Caco-2 (cell line): Measurements from ENCODE around the gene KRTAP5-3. TPM values are rescaled to one million over a fixed set of nuclear protein-coding genes. Genes with fewer than 3 reads are reported as not detected.
A peak's percentile ranks its signal among the peaks of the same experiment; 100 is the strongest.

ENCODE experiments used
- BruUV-seq: library from RNA; stranded (reverse); fragments of 400-500 nt; replicated peaks from 2 replicates; lab custom pipeline; 2021; lab: Mats Ljungman, UMichigan
- CTCF ChIA-PET: fragments of 300-600 bp; sonication (Branson Sonifier 250); formaldehyde crosslinking; loops from one replicate; lab custom pipeline; 2022; ENCODE audit warnings: antibody characterized with exemption; lab: Charles Lee
- POLR2A ChIA-PET: fragments of 300-600 bp; sonication (Branson Sonifier 250); formaldehyde crosslinking; loops from one replicate; lab custom pipeline; 2022; ENCODE audit warnings: antibody characterized with exemption; lab: Charles Lee
- DNase-seq, 2 experiments: peaks; one replicate each; pipeline versions ENCODE4 v3.0.0 to v3.0.0-alpha.2; 2020 to 2022
- H3K27me3 ChIP-seq: replicated peaks from 2 replicates; pipeline ENCODE4 v1.6.0; 2011; ENCODE audit warnings: low read length; ENCODE audit not compliant: control insufficient read depth, insufficient read depth
- H3K36me3 ChIP-seq: 2 replicates; pipeline ENCODE4 v1.5.1; 2011; ENCODE audit warnings: low read length; ENCODE audit not compliant: control insufficient read depth, insufficient read depth
- H3K4me1 ChIP-seq: fragments of 250-450 bp; sonication (Bioruptor Pico); 2 replicates; pipeline ENCODE4 v1.5.1; 2020; ENCODE audit warnings: mild to moderate bottlenecking
- H3K4me3 ChIP-seq: 2 replicates; pipeline ENCODE4 v1.5.1; 2011; ENCODE audit warnings: low read depth, mild to moderate bottlenecking, control low read depth, low read length
- H3K9me3 ChIP-seq: fragments of 250-450 bp; sonication (Bioruptor Pico); 2 replicates; pipeline ENCODE4 v1.5.1; 2020; ENCODE audit warnings: mild to moderate bottlenecking, moderate library complexity
- H3K27ac Mint-ChIP-seq: one replicate; pipeline ENCODE4 v1.8.0; 2022; ENCODE audit warnings: mixed read lengths; ENCODE audit not compliant: unreplicated experiment
- H3K27me3 Mint-ChIP-seq: one replicate; pipeline ENCODE4 v1.8.0; 2022; ENCODE audit warnings: mixed read lengths; ENCODE audit not compliant: insufficient read depth, unreplicated experiment
- H3K36me3 Mint-ChIP-seq: one replicate; pipeline ENCODE4 v1.8.0; 2022; ENCODE audit warnings: mild to moderate bottlenecking, mixed read lengths; ENCODE audit not compliant: insufficient read depth, unreplicated experiment
- H3K4me1 Mint-ChIP-seq: one replicate; pipeline ENCODE4 v1.8.0; 2022; ENCODE audit warnings: low read depth, mixed read lengths; ENCODE audit not compliant: unreplicated experiment
- H3K4me3 Mint-ChIP-seq: one replicate; pipeline ENCODE4 v1.8.0; 2022; ENCODE audit warnings: mild to moderate bottlenecking, moderate library complexity, mixed read lengths; ENCODE audit not compliant: unreplicated experiment
- H3K9me3 Mint-ChIP-seq: one replicate; pipeline ENCODE4 v1.8.0; 2022; ENCODE audit warnings: mixed read lengths; ENCODE audit not compliant: unreplicated experiment
- intact Hi-C: fragments of 100-400 bp; cut with micrococcal nuclease; formaldehyde crosslinking; loops from one replicate; pipeline ENCODE4 v1.10.0; 2022; ENCODE audit not compliant: unreplicated experiment
- total RNA-seq: library from RNA; stranded (reverse); gene quantifications from 2 replicates; pipeline ENCODE4 v1.2.3, GENCODE V29; 2022
- TF ChIP-seq, protein P1 (sequence below), 2 experiments: fragments of 200-600 bp in 1 of 2; IDR thresholded peaks; 1 replicate in 1 of 2; 2 replicates in 1 of 2; pipeline versions ENCODE4 v1.5.1 to v1.8.0; 2011 to 2022; ENCODE audit warnings: antibody characterized with exemption in 1 of 2, control low read depth in 1 of 2, inconsistent platforms in 1 of 2, low read depth in 1 of 2, low read length in 1 of 2, mild to moderate bottlenecking in 1 of 2, moderate library complexity in 1 of 2; ENCODE audit not compliant: insufficient read depth in 1 of 2, severe bottlenecking in 1 of 2, unreplicated experiment in 1 of 2

KRTAP5-3 gene
- total RNA-seq, 1 experiment from 2014 or later = not detected

DNA sequence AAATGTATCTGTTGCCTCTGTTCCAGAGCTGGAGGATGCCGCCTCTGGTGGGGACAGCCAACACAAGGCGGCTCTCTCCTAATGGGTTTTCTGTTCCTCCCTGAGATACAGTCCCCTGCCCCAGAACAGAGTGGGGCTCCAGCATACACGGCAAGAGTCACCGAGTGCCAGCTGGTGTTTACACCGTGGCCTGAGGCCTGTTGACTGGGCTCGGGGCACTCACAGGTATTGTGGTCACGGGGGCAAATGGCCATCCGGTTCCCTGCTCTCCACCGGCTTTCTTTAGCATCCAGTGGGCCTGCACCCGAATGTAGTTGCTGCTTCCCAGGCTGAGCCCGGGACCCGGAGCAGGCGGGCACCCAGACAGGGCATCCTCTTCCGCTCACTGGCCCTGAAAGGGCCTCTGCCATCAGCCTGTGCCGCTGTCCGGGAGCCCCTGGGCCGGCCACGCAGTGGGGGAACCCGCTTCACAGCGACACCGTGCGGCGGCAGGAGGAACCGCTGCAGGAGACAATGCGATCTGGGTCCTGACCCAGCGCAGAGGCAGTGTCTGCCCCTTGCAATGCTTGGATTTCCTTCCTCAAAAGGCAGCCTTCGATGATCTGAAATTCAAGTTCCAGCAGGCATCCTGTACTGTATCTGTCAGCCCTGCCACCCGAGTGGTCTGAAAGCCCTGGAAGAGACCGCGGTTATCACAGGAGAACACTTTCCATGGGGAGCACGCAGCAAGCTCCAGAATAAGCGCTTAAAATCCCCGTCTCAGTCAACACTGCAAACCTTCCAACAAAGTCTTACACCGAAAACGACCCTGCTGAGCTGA is 20.5 kb upstream of the KRTAP5-3 start:
- H3K4me3 ChIP-seq = no peak overlapping the region
- Mint-ChIP-seq H3K27ac (no peak overlapping the region), H3K4me3 (no peak overlapping the region), H3K27me3 (peaks cover 21% of the 10 kb centered on the region), H3K4me1 (no peaks in the 10 kb centered on the region), H3K36me3 (no peaks in the 10 kb centered on the region), H3K9me3 (no peaks in the 10 kb centered on the region)
- no TSS peak for BruUV-seq
- intact Hi-C loops = no loop called here
- peaks cover 1% of the 10 kb centered on the region; the same call in 1 of the 2 replicates for H3K27me3 ChIP-seq
- POLR2A ChIA-PET = no interaction called here
- CTCF ChIA-PET = interaction anchor here (0.8 kb wide), 1 partner anchor 522 kb away, joined by 3 read pairs; no protein-coding TSS in a partner anchor
- H3K36me3 ChIP-seq = no peaks in the 10 kb centered on the region
- peak in 1 of 2 experiments; percentile 57 for DNase-seq
- H3K9me3 ChIP-seq = no peaks in the 10 kb centered on the region
- no peaks in the 10 kb centered on the region for H3K4me1 ChIP-seq
- TF ChIP-seq, protein P1, sequence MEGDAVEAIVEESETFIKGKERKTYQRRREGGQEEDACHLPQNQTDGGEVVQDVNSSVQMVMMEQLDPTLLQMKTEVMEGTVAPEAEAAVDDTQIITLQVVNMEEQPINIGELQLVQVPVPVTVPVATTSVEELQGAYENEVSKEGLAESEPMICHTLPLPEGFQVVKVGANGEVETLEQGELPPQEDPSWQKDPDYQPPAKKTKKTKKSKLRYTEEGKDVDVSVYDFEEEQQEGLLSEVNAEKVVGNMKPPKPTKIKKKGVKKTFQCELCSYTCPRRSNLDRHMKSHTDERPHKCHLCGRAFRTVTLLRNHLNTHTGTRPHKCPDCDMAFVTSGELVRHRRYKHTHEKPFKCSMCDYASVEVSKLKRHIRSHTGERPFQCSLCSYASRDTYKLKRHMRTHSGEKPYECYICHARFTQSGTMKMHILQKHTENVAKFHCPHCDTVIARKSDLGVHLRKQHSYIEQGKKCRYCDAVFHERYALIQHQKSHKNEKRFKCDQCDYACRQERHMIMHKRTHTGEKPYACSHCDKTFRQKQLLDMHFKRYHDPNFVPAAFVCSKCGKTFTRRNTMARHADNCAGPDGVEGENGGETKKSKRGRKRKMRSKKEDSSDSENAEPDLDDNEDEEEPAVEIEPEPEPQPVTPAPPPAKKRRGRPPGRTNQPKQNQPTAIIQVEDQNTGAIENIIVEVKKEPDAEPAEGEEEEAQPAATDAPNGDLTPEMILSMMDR (IDR thresholded peaks at IDR 0.05; ENCODE audit: insufficient read depth in 1 of 2, low read depth in 1 of 2, low read length in 1 of 2, severe bottlenecking in 1 of 2, unreplicated experiment in 1 of 2) = peak; percentile 58 to 84

DNA sequence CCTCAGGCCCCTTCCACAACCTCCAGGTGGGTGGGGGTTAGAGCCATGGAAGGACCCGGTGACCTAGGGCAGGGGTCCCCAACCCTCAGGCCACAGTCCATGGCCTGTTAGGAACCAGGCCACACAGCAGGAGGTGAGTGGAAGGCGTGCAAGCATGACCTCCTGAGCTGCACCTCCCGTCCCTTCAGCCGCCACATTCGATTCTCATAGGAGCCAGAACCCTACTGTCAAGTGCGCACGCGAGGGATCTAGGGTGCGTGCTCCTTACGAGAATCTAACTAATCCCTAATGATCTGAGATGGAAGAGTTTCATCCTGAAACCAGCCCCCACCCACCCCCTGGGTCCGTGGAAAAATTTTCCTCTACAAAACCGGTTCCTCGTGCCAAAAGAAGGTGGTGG is 17.3 kb upstream of the KRTAP5-3 start:
- Histone ChIP-seq H3K27me3 (no peaks in the 10 kb centered on the region; the same call in 1 of the 2 replicates), H3K36me3 (no peaks in the 10 kb centered on the region), H3K4me1 (no peaks in the 10 kb centered on the region), H3K9me3 (no peaks in the 10 kb centered on the region), H3K4me3 (no peak overlapping the region)
- no peak overlapping the region for H3K4me3 Mint-ChIP-seq
- POLR2A ChIA-PET = no interaction called here
- TF ChIP-seq, protein P1 (IDR thresholded peaks at IDR 0.05; ENCODE audit: insufficient read depth in 1 of 2, low read depth in 1 of 2, low read length in 1 of 2, severe bottlenecking in 1 of 2, unreplicated experiment in 1 of 2) = no peak
- intact Hi-C loops = no loop called here
- CTCF ChIA-PET = no interaction called here
- no peak for DNase-seq
- no peaks in the 10 kb centered on the region for H3K36me3 Mint-ChIP-seq
- no peak overlapping the region for H3K27ac Mint-ChIP-seq
- H3K9me3 Mint-ChIP-seq = no peaks in the 10 kb centered on the region
- H3K27me3 Mint-ChIP-seq = peaks cover 10% of the 10 kb centered on the region
- no TSS peak for BruUV-seq
- peaks cover 5% of the 10 kb centered on the region for H3K4me1 Mint-ChIP-seq

DNA sequence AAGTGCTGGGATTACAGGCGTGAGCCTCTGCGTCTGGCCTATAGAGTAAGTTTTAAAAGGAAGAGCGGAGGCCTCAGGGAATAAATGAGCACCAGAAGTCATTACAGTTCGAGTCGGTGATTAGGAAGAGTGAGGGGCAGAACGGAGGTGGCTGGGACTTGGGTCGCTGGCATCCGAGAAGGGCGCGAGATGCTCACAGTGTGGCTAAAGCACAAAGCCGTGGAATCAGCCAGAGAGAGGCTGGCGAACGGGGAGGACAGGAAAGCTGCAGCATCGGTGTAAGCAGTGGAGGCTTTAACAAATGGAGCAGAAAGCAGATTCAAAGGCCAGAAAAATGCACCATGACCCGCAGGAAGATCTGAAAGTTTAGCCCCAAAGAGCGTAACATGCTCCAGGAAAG is 16.4 kb upstream of the KRTAP5-3 start:
- Mint-ChIP-seq H3K9me3 (no peaks in the 10 kb centered on the region), H3K36me3 (no peaks in the 10 kb centered on the region), H3K4me3 (no peak overlapping the region), H3K27me3 (peaks cover 10% of the 10 kb centered on the region), H3K4me1 (peaks cover 5% of the 10 kb centered on the region), H3K27ac (no peak overlapping the region)
- POLR2A ChIA-PET = no interaction called here
- intact Hi-C loops = no loop called here
- Histone ChIP-seq H3K9me3 (no peaks in the 10 kb centered on the region), H3K4me3 (no peak overlapping the region), H3K4me1 (no peaks in the 10 kb centered on the region), H3K27me3 (no peaks in the 10 kb centered on the region; the same call in 1 of the 2 replicates), H3K36me3 (no peaks in the 10 kb centered on the region)
- CTCF ChIA-PET = interaction anchor here (0.6 kb wide), 1 partner anchor 8 kb away, joined by 3 read pairs; no protein-coding TSS in a partner anchor
- no TSS peak for BruUV-seq
- TF ChIP-seq, protein P1 (IDR thresholded peaks at IDR 0.05; ENCODE audit: insufficient read depth in 1 of 2, low read depth in 1 of 2, low read length in 1 of 2, severe bottlenecking in 1 of 2, unreplicated experiment in 1 of 2) = no peak
- no peak for DNase-seq
